Osteocyte (in vitro differentiated cells): ENCODE measurements around the gene DDX10. TPM values are rescaled to one million over a fixed set of nuclear protein-coding genes. Genes with fewer than 3 reads are reported as not detected.

Experiments
- DNase-seq: peaks from one replicate; pipeline ENCODE4 v3.0.0; 2021; ENCODE audit warnings: mixed read lengths; ENCODE audit not compliant: unreplicated experiment; ENCODE audit errors: extremely low spot score
- H3K27ac Mint-ChIP-seq: one replicate; pipeline ENCODE4 v1.8.0; 2021; ENCODE audit warnings: mild to moderate bottlenecking, mixed read lengths; ENCODE audit not compliant: unreplicated experiment
- H3K27me3 Mint-ChIP-seq: one replicate; pipeline ENCODE4 v1.8.0; 2021; ENCODE audit warnings: mixed read lengths; ENCODE audit not compliant: unreplicated experiment
- H3K36me3 Mint-ChIP-seq: one replicate; pipeline ENCODE4 v1.8.0; 2021; ENCODE audit warnings: mixed read lengths; ENCODE audit not compliant: unreplicated experiment
- H3K4me1 Mint-ChIP-seq: one replicate; pipeline ENCODE4 v1.8.0; 2021; ENCODE audit warnings: mixed read lengths; ENCODE audit not compliant: unreplicated experiment
- H3K4me3 Mint-ChIP-seq: one replicate; pipeline ENCODE4 v1.8.0; 2021; ENCODE audit warnings: mild to moderate bottlenecking, moderate library complexity, mixed read lengths; ENCODE audit not compliant: unreplicated experiment
- H3K9me3 Mint-ChIP-seq: one replicate; pipeline ENCODE4 v1.8.0; 2021; ENCODE audit warnings: mixed read lengths; ENCODE audit not compliant: unreplicated experiment
- CTCF ChIP-seq: fragments of 200-600 bp; sonication (generic); IDR thresholded peaks from 2 replicates; pipeline ENCODE4 v1.5.0; 2021; ENCODE audit warnings: antibody characterized with exemption, mild to moderate bottlenecking, moderate library complexity
- total RNA-seq: library from RNA; stranded (reverse); gene quantifications from 2 replicates; pipeline ENCODE4 v1.2.1, GENCODE V29; 2021

The DDX10 gene
- total RNA-seq, 1 donor from 2014 or later: 34.6 TPM

- H3K36me3 Mint-ChIP-seq: peaks cover 8% of the 10 kb centered on the region
- H3K27me3 Mint-ChIP-seq: no peaks in the 10 kb centered on the region
- no peak overlapping the region for H3K27ac Mint-ChIP-seq
- H3K4me1 Mint-ChIP-seq: peaks cover 24% of the 10 kb centered on the region
- H3K9me3 Mint-ChIP-seq: no peaks in the 10 kb centered on the region
- TF ChIP-seq CTCF: no peak
- no peak overlapping the region for H3K4me3 Mint-ChIP-seq
- DNase-seq: no peak
Observed at GRCh38 chr11:108859510-108859909, 194.6 kb downstream of the DDX10 start.

- no peak overlapping the region for H3K4me3 Mint-ChIP-seq
Observed at GRCh38 chr11:108863528-108863927, 198.7 kb downstream of the DDX10 start.

DNA sequence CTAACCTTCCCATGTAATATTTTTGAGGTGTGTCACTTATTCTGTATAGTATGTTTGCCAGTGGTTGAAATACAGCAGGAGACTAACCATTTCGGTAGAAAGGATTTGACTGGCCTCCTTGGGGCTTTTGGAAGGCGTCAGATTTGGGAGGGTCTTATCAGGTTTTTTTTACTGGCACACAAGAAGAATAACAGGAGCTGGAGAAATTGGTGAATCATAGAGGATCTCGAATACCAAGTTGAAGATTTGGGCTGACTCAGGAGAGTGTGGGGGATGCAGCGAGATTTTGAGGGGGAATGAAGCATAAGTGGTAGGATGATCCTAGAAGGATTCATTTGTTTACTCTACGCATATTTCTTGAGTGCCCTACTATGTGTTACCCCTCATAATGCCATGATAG is 200.5 kb downstream of the DDX10 start:
- no peak overlapping the region for H3K4me3 Mint-ChIP-seq
- DNase-seq: no peak
- peaks cover 3% of the 10 kb centered on the region for H3K36me3 Mint-ChIP-seq
- H3K9me3 Mint-ChIP-seq: no peaks in the 10 kb centered on the region
- H3K27me3 Mint-ChIP-seq: no peaks in the 10 kb centered on the region
- peaks cover 35% of the 10 kb centered on the region for H3K4me1 Mint-ChIP-seq
- TF ChIP-seq CTCF: no peak
- no peak overlapping the region for H3K27ac Mint-ChIP-seq

More at GRCh38 chr11:108863528-108863927, 198.7 kb downstream of the DDX10 start:
- Mint-ChIP-seq H3K27me3 (no peaks in the 10 kb centered on the region), H3K9me3 (no peaks in the 10 kb centered on the region), H3K36me3 (peaks cover 8% of the 10 kb centered on the region), H3K4me1 (peaks cover 27% of the 10 kb centered on the region), H3K27ac (no peak overlapping the region)
- DNase-seq: no peak
- TF ChIP-seq CTCF: no peak

- peaks cover 3% of the 10 kb centered on the region for H3K36me3 Mint-ChIP-seq
- no peak for TF ChIP-seq CTCF
- H3K27ac Mint-ChIP-seq: peak overlapping the region; percentile 7
- no peak overlapping the region for H3K4me3 Mint-ChIP-seq
- no peak for DNase-seq
- no peaks in the 10 kb centered on the region for H3K9me3 Mint-ChIP-seq
- H3K27me3 Mint-ChIP-seq: no peaks in the 10 kb centered on the region
- peaks cover 49% of the 10 kb centered on the region for H3K4me1 Mint-ChIP-seq
Observed at GRCh38 chr11:108866781-108867180, 201.9 kb downstream of the DDX10 start.

- Mint-ChIP-seq H3K27me3 (no peaks in the 10 kb centered on the region), H3K27ac (peak overlapping the region; percentile 98), H3K4me3 (peak overlapping the region; percentile 33), H3K36me3 (no peaks in the 10 kb centered on the region), H3K9me3 (no peaks in the 10 kb centered on the region), H3K4me1 (peaks cover 73% of the 10 kb centered on the region)
- DNase-seq: no peak
- no peak for TF ChIP-seq CTCF
Observed at GRCh38 chr11:108870373-108871020, 205.6 kb downstream of the DDX10 start.
